Limb (tissue), 2 donors: ENCODE measurements around the gene DAZAP2.
"Not testable (repeated sequence)": the region's sequence is repeated elsewhere in the genome, so short reads cannot be mapped to it uniquely, and the experiment has no call there.

Source experiments
- DNase-seq, 2 donors: peaks; one replicate each; pipeline ENCODE4 v3.0.0-alpha.2; 2016; ENCODE audit errors: extremely low spot score in 2 of 2

DAZAP2 gene

DNA sequence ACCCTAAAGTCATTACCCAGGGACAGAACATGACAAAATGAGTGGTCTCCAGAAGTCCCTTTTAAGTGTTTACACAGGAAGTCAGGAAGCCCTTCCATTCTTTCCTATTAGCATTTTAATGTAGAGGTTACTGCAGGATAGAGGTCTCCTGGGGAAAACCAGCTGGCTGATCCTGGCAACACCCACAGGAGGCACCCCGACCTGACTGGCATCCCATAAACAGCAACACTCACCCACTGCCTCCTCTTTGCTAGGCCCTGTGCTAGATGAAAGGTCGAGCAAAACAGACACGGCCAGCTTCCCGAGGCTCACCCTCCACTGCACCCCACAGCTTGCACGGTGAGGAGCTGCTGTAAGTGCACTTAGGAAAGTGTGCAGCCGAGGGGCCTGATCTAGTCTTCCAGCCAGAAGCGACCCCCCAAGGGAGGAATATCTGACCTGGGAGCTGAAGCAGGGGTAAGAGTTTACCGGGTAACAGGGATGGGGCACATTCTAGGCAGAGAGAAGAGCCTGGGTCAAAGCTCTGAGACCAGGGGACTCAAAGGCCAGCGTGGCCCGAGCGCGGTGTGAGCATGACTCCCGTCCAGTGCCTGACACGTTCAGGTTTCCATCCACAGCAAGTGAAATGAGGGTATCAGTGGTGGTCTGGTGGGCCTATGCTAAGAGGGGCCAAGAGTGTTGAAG, 9.0 kb downstream of the DAZAP2 start:
- DNase-seq: no peak

DNA sequence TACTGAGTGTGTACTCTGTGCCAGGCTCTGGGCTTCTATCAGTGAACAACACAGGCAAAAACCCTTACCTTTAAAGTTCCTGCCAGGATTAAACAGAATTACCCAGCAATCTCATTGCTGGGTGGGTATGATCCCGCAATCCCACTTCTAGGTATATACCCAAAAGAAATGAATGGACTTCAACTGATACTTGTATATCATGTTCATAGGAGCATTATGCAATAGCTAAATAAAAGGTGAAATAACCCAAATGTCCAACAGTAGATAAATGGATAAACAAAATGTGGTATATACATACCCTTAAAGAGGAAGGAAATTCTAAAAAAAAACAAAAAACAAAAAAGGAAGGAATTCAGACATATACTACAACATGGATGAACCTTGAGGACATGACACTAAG, 14.7 kb downstream of the DAZAP2 start:
- DNase-seq: no peak

DNA sequence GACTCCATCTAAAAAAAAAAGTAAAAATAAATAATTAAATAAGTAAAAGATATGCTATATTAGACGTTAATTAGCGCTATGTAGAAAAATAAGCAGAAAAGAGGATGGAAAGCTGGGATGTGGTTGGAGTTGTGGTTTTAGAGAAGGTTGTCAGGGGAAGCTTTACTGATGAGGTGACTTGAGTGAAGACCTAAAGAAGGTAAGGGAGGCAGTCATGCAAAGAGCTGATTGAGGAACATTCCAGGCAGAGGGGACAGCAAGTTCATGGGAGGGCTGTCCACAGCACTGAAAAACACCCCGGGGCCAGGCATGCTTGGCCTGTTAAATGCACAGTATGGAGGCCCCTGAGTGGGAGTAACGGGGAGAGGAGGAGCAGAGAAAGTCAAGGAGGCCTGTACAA, 15.9 kb downstream of the DAZAP2 start:
- DNase-seq: no peak

DNA sequence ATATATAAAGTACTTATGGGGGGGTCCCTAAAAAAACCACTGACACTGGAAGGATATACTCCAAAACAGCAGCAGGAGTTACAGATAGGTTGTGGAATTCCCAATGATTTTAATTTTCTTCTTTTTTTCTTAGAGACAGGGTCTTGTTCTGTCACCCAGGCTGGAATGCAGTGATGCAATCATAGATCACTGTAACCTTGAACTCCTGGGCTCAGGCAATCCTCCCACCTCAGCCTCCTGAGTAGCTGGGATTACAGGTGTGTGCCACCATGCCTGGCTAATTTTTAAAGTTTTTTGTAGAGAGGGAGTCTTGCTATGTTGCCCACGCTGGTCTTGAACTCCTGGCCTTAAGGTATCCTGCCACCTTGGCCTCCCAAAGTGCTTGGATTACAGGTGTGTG, 21.0 kb downstream of the DAZAP2 start:
- DNase-seq: not testable (repeated sequence)

DNA sequence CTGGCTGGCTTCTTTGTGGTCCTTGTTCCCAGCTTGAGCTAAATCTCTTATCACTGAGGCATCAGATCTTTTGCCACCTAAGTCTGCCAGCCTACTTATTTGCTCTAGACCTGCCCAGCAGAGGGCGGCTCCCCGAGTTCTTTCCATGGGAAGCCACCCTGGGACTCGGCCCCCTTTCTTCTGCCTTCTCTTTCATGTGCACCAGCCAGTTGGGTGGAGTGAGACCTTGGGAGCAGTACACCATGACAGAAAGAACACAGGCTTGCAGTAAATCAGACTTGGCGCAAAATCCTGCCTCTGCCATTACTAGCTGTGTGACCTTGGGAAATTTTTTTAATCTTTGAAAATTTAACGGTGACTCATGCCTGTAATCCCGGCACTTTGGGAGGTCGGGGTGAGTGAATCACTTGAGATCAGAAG, 24.1 kb downstream of the DAZAP2 start:
- DNase-seq: no peak

DNA sequence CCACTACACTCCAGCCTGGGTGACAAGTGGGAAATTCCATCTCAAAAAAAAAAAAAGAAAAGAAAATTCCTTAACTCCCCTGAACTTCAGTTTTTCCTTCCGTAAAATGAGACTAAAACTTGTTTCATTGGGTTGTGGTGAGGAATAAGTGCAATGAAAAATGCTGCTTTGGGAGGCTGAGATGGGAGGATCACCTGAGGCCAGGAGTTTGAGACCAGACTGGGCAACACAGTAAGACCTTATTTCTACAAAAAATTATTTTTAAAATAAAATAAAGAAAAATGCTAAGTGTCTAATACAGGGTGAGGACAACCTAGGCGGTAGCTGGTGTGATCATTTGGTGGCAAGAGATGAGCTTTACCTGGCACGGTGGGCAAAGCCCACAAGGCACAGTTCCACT, 24.7 kb downstream of the DAZAP2 start:
- DNase-seq: no peak

DNA sequence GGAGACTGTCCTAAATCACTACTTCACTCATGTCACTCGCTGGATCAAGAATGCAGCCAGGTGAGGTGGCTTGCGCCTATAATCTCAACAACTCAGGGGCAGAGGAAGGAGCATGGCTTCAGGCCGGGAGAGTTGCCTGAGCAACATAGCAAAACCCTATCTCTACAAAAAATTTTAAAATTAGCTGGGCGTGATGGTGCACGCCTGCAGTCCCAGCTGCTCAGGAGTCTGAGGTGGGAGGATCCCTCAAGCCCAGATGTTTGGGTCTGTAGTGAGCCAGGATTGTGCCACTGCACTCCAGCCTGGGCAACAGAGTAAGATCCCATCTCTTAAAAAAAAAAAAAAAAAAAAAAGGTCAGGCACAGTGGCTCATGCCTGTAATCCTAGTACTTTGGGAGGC, 25.7 kb downstream of the DAZAP2 start:
- no peak for DNase-seq

DNA sequence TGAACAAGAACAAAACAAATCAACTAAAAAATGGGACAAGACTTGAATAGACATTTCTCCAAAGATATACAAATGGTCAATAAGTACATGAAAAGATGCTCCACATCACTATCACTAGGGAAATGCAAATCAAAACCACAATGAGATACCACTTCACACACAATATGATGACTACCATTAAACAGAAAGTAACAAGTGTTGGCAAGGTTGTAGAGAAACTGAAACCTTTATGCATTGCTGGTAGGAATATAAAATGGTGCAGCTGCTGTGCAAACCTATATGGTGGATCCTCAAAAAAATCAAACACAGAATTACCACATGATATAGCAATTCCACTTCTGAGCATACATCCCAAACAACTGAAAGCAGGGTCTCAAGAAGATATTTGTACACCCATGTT, 26.4 kb downstream of the DAZAP2 start:
- no peak for DNase-seq

DNA sequence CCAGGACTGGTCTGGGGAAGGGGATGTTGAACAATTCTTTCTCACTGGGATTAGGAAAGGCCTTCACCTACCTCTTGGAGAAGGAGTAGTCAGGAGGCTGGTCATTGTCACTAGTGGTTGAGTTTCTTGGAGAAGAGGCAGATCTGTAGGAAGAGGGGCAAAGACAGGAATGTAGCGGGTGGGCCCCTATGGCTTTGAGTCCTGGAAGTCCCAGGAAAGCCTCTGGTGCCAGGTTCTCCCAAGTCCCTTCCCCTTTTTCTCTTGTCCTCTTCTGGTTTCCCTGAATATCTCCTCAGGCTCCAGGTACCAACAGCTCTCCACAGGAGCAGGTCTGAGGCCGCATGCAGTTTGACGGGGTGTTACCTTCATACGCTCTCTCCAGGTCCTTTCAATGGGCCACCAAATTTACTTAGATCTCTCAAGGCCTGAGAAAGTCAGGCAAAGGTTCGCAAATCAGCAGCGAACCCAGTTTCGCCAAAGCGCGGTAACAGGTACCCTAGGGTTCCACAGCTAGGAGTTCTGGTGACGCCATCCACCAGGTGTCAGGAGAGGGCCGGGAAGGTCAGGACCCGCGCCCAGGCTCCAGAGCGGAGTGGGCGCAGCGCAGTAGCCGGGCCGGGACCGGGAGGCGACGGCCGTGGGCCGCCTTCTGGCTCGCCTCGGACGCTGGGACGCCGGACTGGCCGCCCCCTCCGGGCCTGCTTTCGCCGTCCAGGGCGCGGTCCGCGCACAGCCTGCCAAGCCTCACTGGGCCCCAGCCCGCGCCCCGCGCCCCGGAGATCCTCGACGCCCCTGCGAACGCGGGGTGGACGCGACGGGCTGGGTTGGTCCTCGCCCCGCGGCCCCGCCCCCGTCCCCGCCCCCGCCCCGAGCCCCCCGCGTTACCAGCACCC, 30.8 kb downstream of the DAZAP2 start:
- DNase-seq: peak in 1 of 2 donors; percentile 58

DNA sequence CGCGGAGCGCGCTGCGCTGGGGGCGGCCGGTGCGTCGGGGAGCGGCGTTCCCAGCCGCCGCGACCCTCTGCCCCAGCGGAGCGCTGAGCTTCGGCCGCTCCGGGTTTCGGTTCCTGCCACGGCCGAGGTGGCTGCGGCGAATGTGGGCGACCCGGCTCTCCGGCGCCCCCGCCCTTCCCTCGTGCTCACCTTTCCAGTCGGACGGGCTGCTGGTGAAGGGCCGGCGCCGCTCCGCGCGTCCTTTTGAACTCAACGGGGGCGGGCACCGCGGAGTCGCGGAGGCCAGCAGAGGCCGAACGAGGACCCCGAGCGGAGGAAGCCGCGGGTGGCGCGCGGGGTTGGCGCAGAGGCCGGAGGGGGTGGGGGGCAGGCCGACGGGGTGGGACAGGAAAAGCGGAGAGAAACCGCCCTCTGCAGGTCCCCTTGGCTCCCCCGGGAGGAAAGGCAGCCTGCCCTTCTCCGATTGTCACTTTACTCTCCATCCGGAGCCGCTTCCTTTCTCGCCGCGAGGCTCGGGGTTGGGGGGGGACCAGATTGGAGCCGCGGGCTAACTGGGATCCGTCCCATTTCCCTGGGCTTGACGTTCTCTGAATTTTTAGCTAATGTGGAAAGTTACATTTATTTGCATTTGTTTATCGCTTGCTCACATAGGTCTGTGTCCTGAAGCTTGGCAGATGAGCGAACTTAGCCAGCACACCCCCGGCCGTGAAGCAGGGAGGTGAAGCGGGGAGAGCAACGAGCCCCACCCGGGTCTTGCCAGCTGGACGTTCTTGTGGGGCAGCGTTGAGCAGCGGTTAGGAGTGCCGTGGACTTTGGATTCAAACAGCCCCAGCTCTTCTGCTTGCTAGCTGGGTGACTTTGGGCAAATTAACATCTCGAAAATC, 31.7 kb downstream of the DAZAP2 start, which contains the start of gene SMAGP:
Gene SMAGP, minus strand, starts transcription at position 349 of the 884 bp plus-strand sequence. CDS start 1,137 bp downstream, outside the sequence.
- peak in 1 of 2 donors; percentile 71 for DNase-seq

DNA sequence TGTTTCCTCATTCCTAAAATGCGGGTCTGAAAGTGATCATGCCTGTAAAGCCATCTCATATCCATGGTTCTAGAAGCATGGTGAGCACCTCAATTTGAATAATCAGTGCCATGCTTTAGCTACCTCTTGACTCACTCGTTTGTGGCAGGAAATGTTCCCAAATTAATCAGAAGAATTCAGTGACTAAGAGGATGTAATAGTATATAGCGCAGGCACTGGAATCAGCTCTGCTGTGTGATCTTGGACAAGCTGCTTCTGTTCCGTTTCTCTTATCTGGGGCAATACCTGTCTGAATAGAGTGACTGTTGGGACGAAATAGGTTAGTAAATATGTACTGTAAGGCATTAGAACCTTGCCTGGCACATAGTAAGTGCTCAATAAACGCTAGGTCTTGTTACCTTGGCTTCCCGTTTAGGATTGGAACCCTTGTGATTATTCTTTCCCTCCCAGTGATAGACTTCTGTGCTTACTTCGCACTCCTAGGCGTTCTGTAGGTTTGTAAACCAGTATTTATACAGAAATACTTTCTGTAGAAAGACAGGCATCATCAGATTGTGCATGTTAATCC, 32.4 kb downstream of the DAZAP2 start:
- DNase-seq: no peak

DNA sequence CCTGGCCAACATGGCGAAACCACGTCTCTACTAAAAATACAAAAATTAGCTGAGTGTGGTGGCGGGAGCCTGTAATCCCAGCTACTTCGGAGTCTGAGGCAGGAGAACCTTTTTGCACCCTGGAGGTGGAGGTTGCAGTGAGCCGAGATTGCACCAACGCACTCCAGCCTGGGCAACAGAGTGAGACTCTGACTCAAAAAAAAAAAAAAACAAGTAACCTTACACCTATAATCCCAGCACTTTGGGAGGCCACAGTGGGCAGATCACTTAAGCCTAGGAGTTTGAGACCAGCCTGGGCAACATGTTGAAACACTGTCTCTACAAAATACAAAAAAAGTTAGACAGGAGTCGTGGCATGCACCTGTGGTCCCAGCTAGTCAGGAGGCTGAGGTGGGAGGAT, 34.2 kb downstream of the DAZAP2 start:
- DNase-seq: not testable (repeated sequence)

DNA sequence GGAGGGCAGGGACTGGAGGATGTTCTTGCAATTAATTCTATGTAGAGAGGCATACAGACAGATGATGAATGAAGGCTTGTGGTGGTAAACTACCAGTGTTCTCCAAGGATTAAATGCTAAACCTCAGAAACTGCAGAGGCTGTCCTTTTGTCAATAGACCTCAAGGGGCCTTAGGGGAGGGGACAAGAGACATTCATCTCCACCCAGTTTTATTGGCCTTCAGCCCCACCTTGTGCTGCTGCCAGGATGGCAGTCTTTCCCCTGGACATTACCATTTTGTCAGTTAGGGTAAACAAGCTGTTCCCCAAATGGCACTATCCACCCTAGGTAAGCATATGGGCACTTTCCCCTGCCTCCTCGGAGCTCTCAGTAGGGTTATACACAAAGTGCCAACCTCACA, 36.5 kb downstream of the DAZAP2 start:
- no peak for DNase-seq

DNA sequence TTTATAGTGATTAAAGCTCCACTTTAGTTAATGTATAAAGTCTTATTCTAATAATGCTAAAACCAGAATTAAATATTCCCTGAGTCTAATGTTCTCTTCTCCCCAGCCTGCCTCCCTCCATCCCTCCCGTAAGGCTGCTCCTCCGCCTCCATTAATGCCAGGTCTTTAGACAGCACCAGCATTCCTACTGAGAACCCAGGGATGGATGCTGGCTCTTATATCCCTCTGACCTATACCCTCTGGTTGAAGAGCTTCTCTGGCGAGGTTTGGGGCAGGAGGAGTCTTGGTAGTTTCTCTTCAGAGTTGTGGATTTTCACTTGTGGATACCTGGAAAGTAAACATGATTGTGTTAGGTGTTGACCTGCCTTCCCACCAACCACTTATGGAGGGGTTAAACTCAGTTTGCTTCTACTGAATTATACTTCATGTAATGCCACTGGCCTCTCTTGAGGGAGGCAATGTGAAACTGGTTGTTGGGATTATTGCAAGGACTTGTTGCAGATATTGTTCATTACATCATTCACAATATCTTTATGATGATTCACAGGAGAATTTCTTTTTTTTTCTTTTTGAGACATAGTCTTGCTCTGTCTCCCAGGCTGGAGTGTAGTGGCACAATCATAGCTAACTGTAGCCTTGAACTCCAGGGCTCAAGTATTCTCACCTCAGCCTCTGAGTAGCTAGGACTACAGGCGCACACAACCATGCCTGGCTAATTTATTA, 42.7 kb downstream of the DAZAP2 start:
- no peak for DNase-seq

DNA sequence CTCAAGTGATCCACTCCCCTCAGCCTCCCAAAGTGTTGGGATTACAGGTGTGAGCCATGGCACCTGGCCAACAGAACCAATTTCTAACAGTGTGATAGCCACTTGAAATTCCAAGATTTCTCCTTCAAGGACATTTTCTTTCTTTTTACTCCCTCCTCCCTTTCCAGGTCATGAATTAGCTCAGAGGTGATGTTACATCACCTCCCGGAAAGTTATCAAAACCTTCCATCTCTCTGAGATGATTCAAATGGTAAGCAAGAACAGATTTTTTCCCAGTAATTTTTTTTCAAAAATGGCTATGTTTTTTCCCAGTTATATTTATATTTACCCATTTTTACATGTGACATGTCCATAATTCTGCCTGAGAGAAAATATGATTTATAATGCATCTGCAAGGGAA, 47.2 kb downstream of the DAZAP2 start:
- no peak for DNase-seq

DNA sequence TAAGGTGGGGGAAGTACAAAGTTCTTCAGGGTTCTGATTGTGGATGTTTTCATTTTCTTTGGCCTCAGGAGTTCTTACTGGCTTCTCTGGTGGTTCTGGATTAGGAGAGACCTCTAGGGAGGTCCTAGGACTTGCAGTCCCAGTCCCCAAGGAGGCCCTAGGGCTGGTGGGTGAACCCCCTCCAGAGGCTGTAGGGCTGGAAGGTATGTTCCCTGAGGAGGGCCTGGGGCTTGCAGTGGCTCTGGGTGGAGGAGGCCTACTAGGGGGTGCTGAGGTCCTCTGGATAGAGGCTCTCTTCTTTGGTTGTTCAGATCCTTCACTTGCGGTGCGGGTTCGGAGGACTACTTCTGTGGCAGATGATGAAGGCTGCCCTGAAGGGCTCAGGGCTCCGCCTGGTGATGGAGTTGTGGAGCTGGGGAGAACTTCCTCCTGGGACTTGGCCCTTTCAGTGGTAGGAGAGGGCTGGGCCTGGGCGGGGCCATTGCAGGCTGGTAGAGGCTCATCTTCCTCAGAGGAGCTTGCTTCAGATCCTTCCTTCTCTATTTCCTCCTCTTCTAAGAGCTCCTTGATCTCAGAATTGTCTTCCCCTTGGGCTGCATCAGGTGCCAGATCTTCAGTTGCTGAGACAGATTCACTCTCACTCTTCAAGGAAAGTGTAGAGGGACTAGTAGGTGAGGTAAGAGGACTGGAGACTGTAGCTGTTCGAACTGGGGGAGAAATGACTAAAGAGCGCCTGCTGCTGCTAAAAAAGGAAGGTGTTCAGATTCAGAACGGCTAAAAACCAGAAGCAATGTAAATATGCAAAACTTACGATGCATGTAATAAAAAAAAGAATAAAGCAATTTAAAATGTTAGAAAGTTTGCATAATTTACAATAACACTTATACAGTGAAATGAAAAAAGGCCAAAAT, 53.2 kb downstream of the DAZAP2 start:
- not testable (repeated sequence) for DNase-seq
